LNCAP (cell line): Measurements from ENCODE around the gene ADGB.

Experiments
- TF ChIP-seq, protein P1 (sequence below): fragments of 450-650 bp; IDR thresholded peaks from 2 replicates; pipeline ENCODE4 v1.5.1; 2017; ENCODE audit warnings: mild to moderate bottlenecking

The ADGB gene

DNA sequence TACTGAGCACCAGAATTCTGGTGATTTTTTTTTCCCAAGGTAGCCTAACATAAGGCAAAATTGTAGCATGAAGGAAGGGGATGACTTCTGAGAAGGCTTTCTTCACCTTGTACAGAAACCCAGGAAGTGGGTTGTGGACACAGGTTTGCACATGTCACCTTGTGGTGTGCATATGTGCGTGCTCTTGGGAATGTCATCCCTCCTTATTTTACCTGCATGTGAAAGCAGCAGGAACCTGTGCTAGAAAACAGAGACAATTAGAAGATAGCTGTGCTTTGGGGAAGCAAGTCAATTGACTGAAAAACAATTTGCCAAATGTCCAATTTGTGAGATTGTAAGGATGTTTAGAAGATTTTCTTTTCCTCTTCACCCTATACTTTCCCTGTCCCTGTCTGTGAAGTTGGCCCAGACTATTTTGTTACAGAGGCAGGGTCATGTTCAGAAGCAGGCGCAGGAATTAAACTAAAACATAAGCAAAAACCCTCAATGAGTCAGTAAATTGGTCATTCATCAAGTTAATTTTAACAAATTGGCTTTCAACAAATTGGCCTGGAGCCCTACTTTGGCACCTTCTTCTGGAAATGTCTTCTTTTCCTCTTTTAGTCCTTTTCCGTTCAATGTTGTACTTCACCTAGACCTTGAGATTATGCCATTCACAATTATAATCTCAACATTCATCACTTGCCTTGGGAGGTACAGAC lies 261.2 kb downstream of the ADGB start:
- TF ChIP-seq, protein P1, sequence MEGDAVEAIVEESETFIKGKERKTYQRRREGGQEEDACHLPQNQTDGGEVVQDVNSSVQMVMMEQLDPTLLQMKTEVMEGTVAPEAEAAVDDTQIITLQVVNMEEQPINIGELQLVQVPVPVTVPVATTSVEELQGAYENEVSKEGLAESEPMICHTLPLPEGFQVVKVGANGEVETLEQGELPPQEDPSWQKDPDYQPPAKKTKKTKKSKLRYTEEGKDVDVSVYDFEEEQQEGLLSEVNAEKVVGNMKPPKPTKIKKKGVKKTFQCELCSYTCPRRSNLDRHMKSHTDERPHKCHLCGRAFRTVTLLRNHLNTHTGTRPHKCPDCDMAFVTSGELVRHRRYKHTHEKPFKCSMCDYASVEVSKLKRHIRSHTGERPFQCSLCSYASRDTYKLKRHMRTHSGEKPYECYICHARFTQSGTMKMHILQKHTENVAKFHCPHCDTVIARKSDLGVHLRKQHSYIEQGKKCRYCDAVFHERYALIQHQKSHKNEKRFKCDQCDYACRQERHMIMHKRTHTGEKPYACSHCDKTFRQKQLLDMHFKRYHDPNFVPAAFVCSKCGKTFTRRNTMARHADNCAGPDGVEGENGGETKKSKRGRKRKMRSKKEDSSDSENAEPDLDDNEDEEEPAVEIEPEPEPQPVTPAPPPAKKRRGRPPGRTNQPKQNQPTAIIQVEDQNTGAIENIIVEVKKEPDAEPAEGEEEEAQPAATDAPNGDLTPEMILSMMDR = no peak

DNA sequence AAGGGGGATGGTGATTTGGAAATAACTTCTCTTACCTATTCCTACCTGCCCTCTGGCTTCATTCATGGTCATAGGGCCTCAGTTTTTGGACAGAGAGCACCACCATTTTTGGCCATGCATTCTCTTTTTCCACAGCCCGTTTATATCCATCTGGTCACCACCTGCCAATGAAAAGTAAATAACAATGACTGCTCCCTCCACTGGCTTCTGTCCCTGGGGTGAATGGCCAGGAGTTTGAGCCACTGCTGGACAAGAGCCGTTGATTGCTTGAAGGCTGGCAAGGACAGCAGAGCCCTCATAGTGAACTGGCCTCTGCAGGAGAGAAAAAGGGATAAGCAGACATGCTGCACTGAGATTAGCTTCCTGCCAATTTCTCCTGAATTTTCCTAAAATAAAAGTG lies 261.8 kb downstream of the ADGB start:
- TF ChIP-seq, protein P1 = no peak

DNA sequence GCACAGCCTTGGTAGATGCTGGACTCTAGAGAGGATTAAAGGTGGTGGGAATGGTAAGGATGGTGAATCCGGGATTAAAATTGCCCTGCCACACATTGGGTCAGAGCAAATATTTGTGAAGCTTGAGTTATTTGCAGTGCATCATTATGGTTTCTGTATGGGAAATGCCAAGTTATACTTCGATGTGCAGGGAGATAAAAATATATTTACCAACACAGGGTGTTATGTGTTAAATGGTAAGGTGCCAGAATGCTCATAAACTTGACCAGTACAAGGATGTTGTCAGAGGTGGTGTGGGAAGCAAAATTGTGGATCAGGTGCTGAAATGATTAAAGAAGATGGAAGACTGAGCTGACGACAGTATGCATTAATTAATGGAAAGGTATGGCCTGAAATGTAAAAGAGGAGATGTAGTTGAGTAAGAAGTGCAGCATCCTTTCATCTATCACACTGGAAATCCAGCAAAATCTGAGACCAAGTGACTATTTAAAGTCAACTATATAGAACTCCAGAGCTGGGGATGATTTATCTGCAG lies 262.3 kb downstream of the ADGB start:
- TF ChIP-seq, protein P1 = no peak

DNA sequence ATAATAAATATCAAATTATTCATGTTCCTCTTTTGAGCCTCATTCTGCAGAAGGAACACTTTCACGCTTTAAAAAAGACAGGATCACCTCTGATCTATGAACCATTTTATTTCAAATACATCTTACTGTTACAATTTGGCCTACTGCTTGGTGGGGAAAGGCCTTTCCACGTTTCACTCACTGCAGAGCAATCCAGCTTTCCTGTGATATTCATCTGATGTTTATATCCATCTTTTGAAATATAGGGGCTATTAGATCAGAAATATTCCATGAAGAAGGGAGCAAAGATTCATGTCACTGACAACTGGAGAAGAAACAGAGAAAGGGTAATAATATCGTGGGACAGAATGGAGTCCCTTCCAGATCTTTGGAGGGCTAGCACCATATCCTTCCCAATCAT lies 262.9 kb downstream of the ADGB start:
- TF ChIP-seq, protein P1 = no peak

DNA sequence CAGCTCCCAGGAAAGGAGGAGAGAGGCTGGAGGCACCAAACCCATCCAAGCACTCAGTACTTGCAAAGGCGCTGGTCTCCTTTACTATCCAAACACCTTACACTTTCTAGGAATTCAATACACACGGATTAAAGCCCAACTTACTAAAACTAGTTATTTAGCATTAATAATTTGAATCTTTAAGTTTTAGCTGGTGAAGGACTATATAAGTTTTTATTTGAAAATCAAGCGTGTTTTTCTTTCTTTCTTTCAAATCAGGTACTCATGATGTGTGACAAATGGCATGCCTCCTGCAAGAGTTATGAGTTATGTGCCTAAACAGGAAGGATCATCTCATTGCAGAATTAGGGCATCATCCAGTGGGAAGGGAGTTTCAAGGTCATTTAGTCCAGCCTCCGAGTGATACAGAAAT lies 263.7 kb downstream of the ADGB start:
- TF ChIP-seq, protein P1 = no peak

DNA sequence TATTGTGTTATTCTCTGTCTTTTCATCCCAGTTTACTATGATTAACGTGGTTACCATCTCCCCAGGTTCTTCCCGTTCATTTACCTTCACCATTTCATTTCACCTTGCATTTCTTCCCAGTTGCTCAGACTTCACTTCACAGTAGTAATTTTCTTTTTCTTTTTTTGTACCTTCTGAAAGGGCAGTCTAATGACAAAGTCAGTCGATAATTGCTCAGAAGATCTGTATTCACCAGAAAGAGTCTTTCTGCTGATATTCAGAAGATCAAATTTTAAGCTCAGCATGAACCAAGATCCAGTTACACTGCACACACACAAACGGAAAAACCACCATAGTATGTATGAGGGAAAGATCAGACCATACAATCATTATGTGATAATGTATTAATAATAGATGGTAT lies 265.5 kb downstream of the ADGB start:
- TF ChIP-seq, protein P1 = no peak

DNA sequence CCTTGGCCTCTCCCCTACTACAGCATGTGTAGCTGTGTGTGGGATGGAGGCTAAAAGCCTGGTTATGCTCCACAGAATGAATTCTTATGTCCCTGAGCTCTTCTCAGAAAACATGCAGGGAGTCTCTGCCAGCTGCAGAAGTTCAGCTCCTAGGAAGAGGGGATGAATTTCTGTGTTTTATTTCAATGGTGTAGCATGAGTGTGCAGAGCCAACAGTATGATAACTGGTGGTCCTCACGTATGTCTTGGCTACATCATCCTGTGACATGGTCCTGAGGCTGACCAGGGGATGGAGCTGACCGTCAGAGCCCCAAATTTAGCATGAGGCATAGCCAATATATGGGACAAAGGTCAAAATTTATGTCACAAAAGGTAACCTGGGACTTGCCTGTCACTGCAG lies 266.1 kb downstream of the ADGB start:
- TF ChIP-seq, protein P1 = no peak
